Stimulated activated CD4-positive, alpha-beta T cell treated with anti-CD3 and anti-CD28 coated beads, TNF-alpha, amount 100 ng/mL, for 4 hours (primary cell): ENCODE measurements around the gene PLVAP.

ENCODE experiments used
- DNase-seq, 3 experiments: peaks; one replicate each; pipeline ENCODE4 v3.0.0-alpha.2; 2020; ENCODE audit warnings: low read depth in 3 of 3

The PLVAP gene

DNA sequence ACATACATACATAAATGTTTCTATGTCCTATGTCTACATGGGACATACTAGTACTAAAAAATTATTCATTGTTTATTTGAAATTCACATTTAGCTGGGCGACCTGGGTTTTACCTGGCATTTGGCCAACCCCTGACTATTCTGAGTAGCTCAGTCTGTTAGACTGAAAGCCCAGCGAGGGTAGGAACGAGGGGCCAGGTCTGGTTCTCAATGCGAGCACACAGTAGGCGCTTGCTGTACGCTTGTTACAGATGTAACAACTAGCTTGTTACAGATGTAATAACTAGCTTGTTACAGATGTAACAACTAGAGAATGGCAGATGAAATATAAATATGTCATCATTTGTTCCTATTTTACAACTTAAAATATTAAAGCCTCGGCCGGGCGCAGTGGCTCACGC, 41.6 kb downstream of the PLVAP start:
- no peak for DNase-seq

DNA sequence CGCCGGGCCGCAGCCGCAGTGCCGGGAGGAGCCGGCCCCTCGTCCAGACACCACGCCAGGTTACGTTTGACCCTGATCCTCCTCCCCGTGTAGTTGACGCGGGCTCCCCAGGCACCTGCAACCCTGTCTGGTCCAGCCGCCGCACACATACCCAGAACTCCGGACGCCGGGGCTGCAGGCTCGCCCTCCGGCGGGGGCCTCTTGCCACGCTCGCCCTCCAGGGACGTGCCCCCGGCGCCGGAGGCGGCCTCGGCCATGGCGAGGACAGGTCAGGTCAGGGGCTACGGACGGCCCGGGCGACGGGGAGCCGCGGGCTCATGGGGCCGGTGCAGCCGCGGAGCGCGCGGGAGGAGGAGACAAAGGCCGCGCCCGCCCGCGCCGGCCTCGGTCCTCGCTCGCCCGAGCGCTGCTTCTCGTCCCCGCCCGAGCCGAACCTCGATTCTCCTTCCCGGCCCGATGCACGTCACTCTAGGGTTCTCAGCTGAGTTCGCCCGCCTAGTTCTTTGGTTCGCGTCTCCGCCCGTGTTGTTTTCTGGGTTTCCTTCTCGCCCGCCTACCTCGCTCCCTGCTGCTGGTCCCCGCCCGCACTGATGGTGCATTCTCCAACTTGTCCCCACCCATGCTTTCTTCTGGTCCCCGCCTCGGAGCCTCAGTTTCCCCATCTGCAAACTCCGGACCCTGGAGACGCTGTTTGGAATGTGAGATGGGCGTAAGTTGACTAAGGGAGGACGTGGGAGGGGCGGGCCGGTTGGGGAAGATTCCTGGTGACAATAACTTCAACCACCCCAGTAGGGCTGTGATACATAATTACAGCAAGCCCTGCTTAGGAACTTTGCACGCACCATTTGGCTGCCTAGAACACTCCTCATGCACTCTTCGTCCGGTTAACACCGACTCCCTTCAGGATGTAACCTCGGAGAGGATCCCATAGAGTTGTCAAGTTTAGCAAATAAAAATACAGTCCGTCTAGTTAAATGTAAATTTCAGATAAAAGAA, 42.4 kb downstream of the PLVAP start, which contains the start of gene ANO8:
Gene ANO8 (minus strand): TSS at position 442 of the 996 bp plus-strand sequence. CDS start 185 bp downstream, at position 257.
- peak; percentile 90 to 96 (median 94) for DNase-seq

- DNase-seq = peak; percentile 45 to 62 (median 61)
Measured at GRCh38 chr19:17333611-17334413, 43.3 kb downstream of the PLVAP start.

GRCh38 chr19:17332677-17333581, 44.2 kb downstream of the PLVAP start:
- no peak for DNase-seq

DNA sequence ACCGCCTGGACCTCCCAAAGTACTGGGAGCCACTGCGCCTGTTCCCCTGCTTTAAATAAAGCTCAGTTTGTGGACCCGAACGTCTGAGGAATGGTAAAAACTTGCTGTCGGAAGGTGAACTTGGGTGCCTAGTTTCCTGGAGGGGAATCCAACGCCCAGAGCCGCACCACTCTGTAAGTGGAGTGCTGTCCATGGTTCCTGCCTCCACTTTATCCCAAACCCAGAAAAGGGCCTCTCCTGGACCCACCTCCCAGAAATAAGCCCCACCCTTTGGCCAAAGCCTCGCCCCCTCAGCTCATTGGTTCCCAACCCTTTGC, 44.8 kb downstream of the PLVAP start:
- DNase-seq = no peak

DNA sequence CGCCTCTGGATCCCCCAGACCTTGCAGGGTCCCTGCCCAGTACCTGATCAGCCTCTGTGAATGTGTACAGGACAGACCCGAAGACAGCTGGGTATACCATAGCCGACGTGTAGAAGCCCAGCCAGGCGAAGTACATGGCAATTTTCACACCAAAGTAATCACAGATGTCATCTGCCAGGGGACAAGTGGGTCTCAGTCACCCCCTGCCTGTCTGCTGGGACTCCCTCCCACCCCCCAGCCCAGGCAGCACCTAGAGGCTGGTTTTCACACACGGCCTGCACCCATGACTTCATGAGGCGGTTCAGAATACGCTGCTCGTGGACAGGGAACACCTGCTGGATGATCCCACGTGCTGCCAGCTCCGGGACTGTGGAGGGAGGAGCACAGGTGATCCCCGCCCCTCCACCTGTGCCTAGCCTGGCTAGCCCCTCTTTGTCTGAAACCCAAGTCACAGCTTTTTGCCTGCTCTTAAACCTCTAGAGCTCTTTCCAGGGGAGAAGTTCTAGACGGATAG, 46.0 kb downstream of the PLVAP start:
- no peak for DNase-seq

DNA sequence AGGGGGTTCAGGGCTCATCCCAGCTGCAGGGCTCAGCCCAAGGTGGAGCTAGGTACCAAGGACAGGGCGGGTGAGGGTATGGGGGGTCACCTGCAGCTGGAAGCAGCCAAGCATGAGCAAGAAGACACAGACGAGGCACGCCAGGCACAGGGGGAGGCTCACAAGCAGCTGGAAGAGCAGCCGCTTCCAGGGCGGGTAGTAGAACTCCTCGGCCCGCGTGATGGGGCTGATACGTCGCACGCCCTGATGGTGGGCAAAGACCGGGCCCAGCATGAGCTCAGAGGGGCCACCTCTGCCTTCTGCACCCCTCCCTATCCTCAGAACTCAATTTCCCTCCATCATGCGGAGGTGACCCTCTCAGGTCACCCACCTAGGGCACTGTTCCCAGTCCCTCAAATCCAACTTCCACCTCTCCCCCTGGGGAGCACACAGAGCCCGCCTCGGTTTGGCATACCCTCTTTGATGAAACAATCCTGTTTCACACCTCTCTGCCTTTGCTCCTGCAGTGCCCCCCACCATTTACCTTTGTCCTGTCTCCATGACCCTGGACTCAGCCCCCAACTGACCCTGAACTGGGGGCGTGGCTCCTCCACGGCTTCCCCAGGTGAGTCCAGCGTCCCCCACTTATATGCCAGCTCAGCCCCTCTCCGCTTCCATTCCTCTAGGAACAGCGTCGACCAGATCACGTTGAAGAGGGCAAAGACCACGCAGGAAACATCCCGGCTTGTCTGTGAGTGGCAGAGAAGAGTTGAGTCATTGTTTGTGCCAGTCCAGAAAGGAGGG, 46.7 kb downstream of the PLVAP start:
- DNase-seq = no peak

GRCh38 chr19:17329366-17330261, 47.5 kb downstream of the PLVAP start:
- DNase-seq = no peak

DNA sequence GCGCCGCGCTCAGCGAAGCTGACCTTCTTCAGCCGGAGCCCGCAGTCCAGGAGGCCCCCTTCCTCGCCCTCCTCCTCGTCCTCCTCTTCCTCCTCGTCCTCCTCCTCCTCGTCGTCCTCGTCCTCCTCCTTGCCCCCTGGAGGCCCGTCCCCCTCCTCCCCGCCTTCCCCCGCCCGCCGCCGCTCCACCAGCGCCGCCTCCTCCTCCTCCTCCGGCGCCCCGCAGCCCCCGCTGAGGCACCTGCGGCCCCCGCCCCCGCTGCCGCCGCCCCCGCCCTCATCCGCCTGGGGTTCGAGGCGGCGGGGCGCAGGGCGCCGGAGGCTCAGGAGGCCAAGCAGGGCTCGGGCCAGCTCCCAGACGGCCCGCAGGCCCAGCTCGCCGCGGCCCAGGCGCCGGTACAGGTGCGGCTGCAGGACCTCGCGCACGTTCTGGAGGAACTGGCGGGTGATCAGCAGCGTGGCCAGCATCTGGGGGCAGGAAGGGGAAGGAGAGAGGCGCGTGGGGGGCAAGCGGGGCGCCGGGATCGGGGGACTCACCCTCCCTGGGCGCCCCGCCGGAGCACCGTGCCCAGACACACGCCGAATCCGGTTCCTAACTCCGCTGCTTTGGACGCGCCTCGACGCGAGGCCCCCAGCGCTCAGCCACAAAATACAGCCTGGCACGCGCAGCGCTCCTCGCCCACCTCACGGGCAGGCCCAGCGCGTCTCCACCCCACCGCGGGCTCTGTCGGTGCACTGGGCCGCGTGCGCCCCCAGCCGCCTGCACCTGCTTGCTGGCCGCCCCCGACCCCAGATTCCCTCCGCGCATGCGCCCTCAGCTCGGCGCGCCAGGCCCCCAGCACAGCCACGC, 48.4 kb downstream of the PLVAP start:
- DNase-seq = peak in 1 of 3 experiments; percentile 38

DNA sequence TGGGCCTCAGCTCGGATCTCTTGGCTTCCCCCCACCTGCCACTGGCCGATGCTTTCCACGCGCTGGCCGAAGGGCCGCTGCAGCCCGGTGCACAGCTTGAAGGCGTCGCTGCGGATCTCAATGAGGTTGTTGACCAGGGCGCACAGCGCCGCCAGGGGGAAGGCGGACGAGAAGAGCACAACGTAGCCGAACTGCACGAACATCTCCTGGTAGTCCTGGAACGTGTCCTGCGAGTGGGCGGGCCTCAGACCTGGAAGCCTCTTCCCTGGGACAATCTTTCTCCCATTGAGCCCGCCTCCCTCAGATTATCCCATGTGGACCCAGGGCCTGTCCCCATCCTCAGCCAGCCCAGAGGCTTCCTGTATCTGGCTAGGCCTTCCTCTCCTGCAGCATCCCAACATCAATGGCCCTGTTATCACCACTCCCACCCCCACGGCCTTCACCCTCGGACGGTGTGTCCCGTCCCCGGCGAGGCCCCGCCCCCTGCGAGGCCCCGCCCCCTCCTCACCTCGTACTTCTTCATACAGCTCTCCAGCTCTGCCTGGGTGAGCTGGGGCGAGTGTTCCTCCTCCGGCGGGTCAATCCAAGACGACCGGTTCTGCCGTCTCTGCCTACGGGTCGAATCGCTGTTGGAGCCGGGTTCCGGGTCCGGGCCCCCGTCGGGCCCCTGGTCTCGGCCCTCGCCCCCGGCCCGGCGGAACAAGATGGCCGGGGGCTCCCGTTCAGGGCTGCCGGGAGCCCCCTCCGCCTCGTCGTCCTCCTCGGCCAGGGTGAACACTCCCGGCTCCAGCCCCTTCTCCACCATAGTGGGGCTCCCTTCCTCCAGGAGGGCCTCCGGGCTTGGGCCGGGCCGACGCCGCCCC, 49.3 kb downstream of the PLVAP start:
- DNase-seq = peak in 1 of 3 experiments; percentile 46

- no peak for DNase-seq
Measured at GRCh38 chr19:17327068-17327653, 50.0 kb downstream of the PLVAP start.

DNA sequence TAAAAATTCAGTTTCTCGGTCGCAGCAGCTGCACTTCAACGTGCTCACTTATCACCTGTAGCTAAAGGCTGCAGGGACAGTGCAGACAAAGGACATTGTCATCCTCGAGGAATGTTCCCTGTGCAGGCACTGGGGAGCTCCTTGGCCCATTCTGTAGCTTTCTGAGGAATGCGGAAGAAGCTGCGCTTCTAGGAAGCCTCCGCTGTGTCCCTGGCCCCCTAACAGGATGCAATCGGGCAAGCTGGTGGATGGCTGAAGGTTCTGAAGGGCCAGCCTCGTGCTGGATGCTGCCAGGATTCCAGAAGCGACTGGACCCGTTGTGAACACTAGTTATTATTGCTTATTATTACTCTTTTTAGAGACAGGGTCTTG, 50.6 kb downstream of the PLVAP start:
- no peak for DNase-seq

DNA sequence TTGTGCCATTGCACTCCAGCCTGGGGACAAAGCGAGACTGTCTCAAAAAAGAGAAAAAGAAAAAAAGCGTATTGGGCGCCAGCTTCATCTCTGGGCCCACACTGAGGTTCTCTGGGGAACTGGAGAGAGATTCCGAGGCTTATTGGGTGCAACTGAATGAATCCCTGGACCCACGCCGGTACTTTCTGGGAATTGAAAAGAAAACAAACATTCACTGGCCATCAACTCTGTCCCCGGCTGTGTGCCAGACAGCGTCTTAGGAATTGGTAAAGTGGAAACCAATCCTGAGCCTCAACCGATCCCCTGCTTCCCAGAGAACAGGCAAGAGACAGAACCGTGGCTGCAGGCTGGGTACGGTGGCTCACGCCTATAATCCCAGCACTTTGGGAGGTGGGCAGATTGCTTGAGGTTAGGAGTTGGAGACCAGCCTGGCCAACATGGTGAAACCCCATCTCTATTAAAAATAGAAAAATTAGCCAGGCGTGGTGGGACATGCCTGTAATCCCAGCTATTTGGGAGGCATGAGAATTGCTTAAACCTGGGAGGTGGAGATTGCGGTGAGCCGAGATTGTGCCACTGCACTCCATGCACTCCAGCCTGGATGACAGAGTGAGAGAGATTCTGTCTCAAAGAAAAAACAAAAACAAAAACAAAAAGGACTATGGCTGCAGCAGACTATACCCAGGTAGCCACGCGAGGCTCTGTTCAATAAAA, 51.1 kb downstream of the PLVAP start:
- no peak for DNase-seq

DNA sequence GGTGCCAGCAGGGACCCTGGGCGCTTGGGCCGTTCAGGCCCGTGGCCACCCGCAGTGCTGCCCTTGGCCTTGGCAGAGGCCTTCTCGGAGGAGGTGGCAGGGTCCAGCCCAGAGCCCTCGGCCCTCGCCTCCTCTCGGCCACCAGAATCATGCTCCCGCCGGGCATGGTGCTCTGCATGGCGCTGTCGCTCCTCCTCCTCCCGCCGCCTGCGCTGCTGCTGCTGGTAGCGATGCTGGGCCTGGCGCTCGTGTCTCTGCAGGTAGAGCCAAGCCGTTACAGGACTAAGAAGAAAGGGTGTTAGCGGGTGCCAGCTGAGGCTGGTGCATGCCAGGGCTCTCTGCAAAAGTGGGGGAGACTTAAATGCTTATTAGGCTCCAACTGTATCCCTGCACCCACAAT, 52.0 kb downstream of the PLVAP start:
- DNase-seq = no peak

DNA sequence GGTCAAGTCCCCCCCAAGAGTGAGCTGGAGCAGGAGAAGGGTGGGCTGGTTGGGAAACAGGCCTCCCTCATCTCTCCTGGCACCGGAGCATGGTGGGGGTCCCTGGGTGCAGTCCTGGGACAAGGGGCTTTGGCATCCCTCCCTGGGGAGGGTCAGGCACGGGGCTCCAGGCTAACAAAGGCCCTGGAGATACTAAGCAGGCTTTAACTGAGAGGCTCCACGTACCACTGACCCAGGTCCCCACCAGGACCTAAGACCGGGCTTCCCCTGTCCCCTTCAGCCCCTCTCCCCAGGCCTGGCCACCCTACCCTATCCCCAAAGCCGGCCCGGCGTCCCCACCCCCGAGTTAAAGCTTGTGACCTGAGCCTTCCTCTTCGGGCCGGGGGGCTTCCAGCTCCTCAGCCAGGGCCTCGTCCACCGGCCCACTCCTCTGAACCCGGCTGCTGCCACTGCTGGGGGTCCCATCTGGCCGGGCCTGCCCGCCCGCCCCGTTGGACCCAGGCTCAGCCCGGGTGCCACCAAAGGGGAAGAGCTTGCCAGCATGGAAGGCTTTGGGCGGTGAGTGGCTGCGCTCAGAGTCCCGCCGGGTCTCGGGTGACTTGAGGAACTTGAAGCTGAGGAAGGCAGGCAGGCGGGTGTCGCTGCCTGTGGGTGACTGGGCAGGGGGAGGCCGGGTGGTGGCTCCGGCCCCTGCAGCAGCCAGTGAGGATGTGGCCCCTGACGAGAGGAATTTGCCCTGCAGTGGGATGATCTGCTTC, 52.6 kb downstream of the PLVAP start:
- DNase-seq = no peak

DNA sequence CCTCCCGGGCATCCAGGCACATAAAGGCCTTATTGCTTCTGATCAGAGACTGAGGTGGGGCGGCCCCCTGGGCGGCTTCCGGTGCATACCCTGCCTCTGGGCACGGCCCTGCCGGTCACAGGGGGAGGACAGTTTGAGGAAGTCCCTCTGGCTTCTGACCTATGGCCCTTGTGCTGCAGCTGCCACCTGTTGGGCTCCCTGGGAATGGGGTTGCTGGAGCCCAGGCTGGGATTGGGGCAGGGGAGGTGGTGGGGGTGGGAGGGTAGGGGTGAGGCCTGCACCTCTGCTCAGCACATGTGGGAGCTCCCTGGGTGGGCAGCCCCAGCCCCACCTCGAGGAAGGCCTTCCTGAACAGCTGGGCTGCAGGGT, 53.2 kb downstream of the PLVAP start:
- no peak for DNase-seq
